ENCODE measurements around the gene CENPN. TPM values are rescaled to one million over a fixed set of nuclear protein-coding genes. Genes with fewer than 3 reads are reported as not detected.

Gene CENPN
- total RNA-seq, 2 experiments from 2014 or later = 51.7 to 54.8 TPM

- CTCF ChIA-PET = no interaction called here
- H3K27me3 Mint-ChIP-seq = peaks cover 2% of the 10 kb centered on the region
- H3K27ac Mint-ChIP-seq = no peak overlapping the region
- no peak overlapping the region for H3K4me3 Mint-ChIP-seq
- POLR2A ChIA-PET = no interaction called here
- no peaks in the 10 kb centered on the region for H3K9me3 Mint-ChIP-seq
- ATAC-seq = no peak
- TF ChIP-seq CTCF (IDR thresholded peaks at IDR 0.05) = no peak
- DNase-seq = no peak
- intact Hi-C loops (cut with micrococcal nuclease) = no loop called here
- no peaks in the 10 kb centered on the region for H3K36me3 Mint-ChIP-seq (ENCODE audit: low read depth)
- H3K4me1 Mint-ChIP-seq (ENCODE audit: low read depth) = peaks cover 4% of the 10 kb centered on the region
Measured at GRCh38 chr16:81069063-81069462, 62.0 kb downstream of the CENPN start.

- H3K4me3 Mint-ChIP-seq = no peak overlapping the region
- no peak for DNase-seq
- peaks cover 4% of the 10 kb centered on the region for H3K4me1 Mint-ChIP-seq (ENCODE audit: low read depth)
- ATAC-seq = no peak
- CTCF ChIA-PET = interaction anchor here (1.8 to 4.7 kb wide), 2 partner anchors 36 to 653 kb away, joined by 5 to 26 read pairs; partner anchors contain the start of gene ATMIN
- peaks cover 2% of the 10 kb centered on the region for H3K27me3 Mint-ChIP-seq
- no peak overlapping the region for H3K27ac Mint-ChIP-seq
- H3K9me3 Mint-ChIP-seq = no peaks in the 10 kb centered on the region
- POLR2A ChIA-PET = no interaction called here
- H3K36me3 Mint-ChIP-seq (ENCODE audit: low read depth) = no peaks in the 10 kb centered on the region
- intact Hi-C loops (cut with micrococcal nuclease) = no loop called here
- no peak for TF ChIP-seq CTCF (IDR thresholded peaks at IDR 0.05)
Measured at GRCh38 chr16:81070979-81071378, 64.0 kb downstream of the CENPN start.

- Mint-ChIP-seq H3K36me3 (ENCODE audit: low read depth) (no peaks in the 10 kb centered on the region), H3K27ac (no peak overlapping the region), H3K4me1 (ENCODE audit: low read depth) (peaks cover 1% of the 10 kb centered on the region), H3K9me3 (no peaks in the 10 kb centered on the region), H3K27me3 (peaks cover 2% of the 10 kb centered on the region), H3K4me3 (no peak overlapping the region)
- ChIA-PET CTCF (interaction anchor here (1.8 to 4.7 kb wide), 2 partner anchors 37 to 652 kb away, joined by 5 to 26 read pairs; partner anchors contain the start of gene ATMIN), POLR2A (no interaction called here)
- intact Hi-C loops (cut with micrococcal nuclease) = no loop called here
- DNase-seq (no peak), ATAC-seq (no peak)
- TF ChIP-seq CTCF (IDR thresholded peaks at IDR 0.05) = no peak
Measured at GRCh38 chr16:81071805-81072204, 64.8 kb downstream of the CENPN start.

GRCh38 chr16:81073560-81074330 is 66.7 kb downstream of the CENPN start:
- POLR2A ChIA-PET = interaction anchor here (0.8 kb wide), 1 partner anchor 38 kb away, joined by 3 read pairs; the partner anchor contains the start of gene ATMIN
- Mint-ChIP-seq H3K9me3 (no peaks in the 10 kb centered on the region), H3K4me3 (no peak overlapping the region), H3K27ac (no peak overlapping the region), H3K27me3 (peaks cover 2% of the 10 kb centered on the region), H3K36me3 (ENCODE audit: low read depth) (no peaks in the 10 kb centered on the region), H3K4me1 (ENCODE audit: low read depth) (peaks cover 3% of the 10 kb centered on the region)
- intact Hi-C loops (cut with micrococcal nuclease) = no loop called here
- ATAC-seq (no peak), DNase-seq (no peak)
- no peak for TF ChIP-seq CTCF (IDR thresholded peaks at IDR 0.05)
- CTCF ChIA-PET = interaction anchor here (0.8 to 4.7 kb wide), 4 partner anchors 36 to 150 kb away, joined by 3 to 26 read pairs (median 4); partner anchors contain the start of gene ATMIN

- peaks cover 2% of the 10 kb centered on the region for H3K27me3 Mint-ChIP-seq
- DNase-seq (peak; percentile 95), ATAC-seq (peak; percentile 88)
- no peak overlapping the region for H3K4me3 Mint-ChIP-seq
- no peaks in the 10 kb centered on the region for H3K36me3 Mint-ChIP-seq (ENCODE audit: low read depth)
- no peak for TF ChIP-seq CTCF (IDR thresholded peaks at IDR 0.05)
- POLR2A ChIA-PET = interaction anchor here (0.7 to 2.6 kb wide), 7 partner anchors 18 to 1122 kb away, joined by 3 to 10 read pairs (median 3); partner anchors contain the start of genes CENPN, CMC2 and GAN
- peaks cover 3% of the 10 kb centered on the region for H3K4me1 Mint-ChIP-seq (ENCODE audit: low read depth)
- H3K27ac Mint-ChIP-seq = no peak overlapping the region
- CTCF ChIA-PET = interaction anchor here (1.2 to 4.3 kb wide), 5 partner anchors 18 to 72 kb away, joined by 4 to 30 read pairs (median 6); partner anchors contain the start of genes ATMIN and CENPN
- no peaks in the 10 kb centered on the region for H3K9me3 Mint-ChIP-seq
- intact Hi-C loops (cut with micrococcal nuclease) = loop anchor here (1.0 to 5.0 kb wide), 2 partner anchors 20 to 69 kb away; partner anchors contain the start of genes CENPN, CMC2 and GCSH
Measured at GRCh38 chr16:81076566-81077075, 69.6 kb downstream of the CENPN start.

All from activated CD8-positive, alpha-beta T cell treated with anti-CD3 and anti-CD28 coated beads for 36 hours (primary cell).